ENCODE results near the gene MON1A. TPM values are rescaled to one million over a fixed set of nuclear protein-coding genes. Genes with fewer than 3 reads are reported as not detected.

MON1A gene
- total and polyA plus RNA-seq, 4 donors: 4.6 to 9.5 (median 8.2) TPM

GRCh38 chr3:49930168-49930690 is 618 bp upstream of the MON1A start:
- TF ChIP-seq NR2F2 (IDR thresholded peaks at IDR 0.05) (peak; percentile 39), SP1 (IDR thresholded peaks at IDR 0.05) (no peak), MAX (IDR thresholded peaks at IDR 0.05) (no peak)
- WGBS: 69% methylated on average over 16 of the region's 16 CpGs
- Histone ChIP-seq H3K9me3 (ENCODE audit: control insufficient read depth in 4 of 4, low read length in 3 of 4) (no peaks in the 10 kb centered on the region), H3K4me1 (ENCODE audit: control insufficient read depth in 4 of 4, insufficient read depth in 4 of 4, low read length in 3 of 4) (peaks cover 0 to 12% (median 3%) of the 10 kb centered on the region in 4 donors), H3K9ac (ENCODE audit: low read depth in 1 of 2, low read length in 2 of 2) (peak overlapping the region in 1 of 2 donors; percentile 8), H3K27me3 (ENCODE audit: control insufficient read depth in 4 of 4, insufficient read depth in 4 of 4, low read length in 3 of 4) (no peaks in the 10 kb centered on the region), H3K36me3 (ENCODE audit: control insufficient read depth in 4 of 4, insufficient read depth in 3 of 4, low read depth in 1 of 4, low read length in 3 of 4) (no peaks in the 10 kb centered on the region), H3K27ac (ENCODE audit: low read depth in 1 of 2, low read length in 2 of 2) (peak overlapping the region; percentile 69 to 87), H3K4me3 (ENCODE audit: low read depth in 1 of 3, low read length in 3 of 3) (peak overlapping the region in 2 of 3 donors; percentile 22 to 90)
- DNase-seq (ENCODE audit: low spot score): no peak

- no peak overlapping the region for H3K27ac ChIP-seq (ENCODE audit: low read depth in 1 of 2, low read length in 2 of 2)
- no peaks in the 10 kb centered on the region for H3K36me3 ChIP-seq (ENCODE audit: control insufficient read depth in 4 of 4, insufficient read depth in 3 of 4, low read depth in 1 of 4, low read length in 3 of 4)
- WGBS: 56% methylated on average over 5 of the region's 5 CpGs
- H3K4me1 ChIP-seq (ENCODE audit: control insufficient read depth in 4 of 4, insufficient read depth in 4 of 4, low read length in 3 of 4): peaks cover 0 to 12% (median 3%) of the 10 kb centered on the region in 4 donors
- no peak for DNase-seq (ENCODE audit: low spot score)
- no peaks in the 10 kb centered on the region for H3K27me3 ChIP-seq (ENCODE audit: control insufficient read depth in 4 of 4, insufficient read depth in 4 of 4, low read length in 3 of 4)
- H3K9ac ChIP-seq (ENCODE audit: low read depth in 1 of 2, low read length in 2 of 2): no peak overlapping the region
- no peak overlapping the region for H3K4me3 ChIP-seq (ENCODE audit: low read depth in 1 of 3, low read length in 3 of 3)
- no peaks in the 10 kb centered on the region for H3K9me3 ChIP-seq (ENCODE audit: control insufficient read depth in 4 of 4, low read length in 3 of 4)
- TF ChIP-seq HNF4A (conservative IDR thresholded peaks at IDR 0.05) (peak; percentile 38 to 49), SP1 (IDR thresholded peaks at IDR 0.05) (peak; percentile 34), GABPA (IDR thresholded peaks at IDR 0.05 in 1 of 2, conservative IDR thresholded peaks at IDR 0.05 in 1 of 2) (no peak)
These were observed 1.1 kb downstream of the MON1A start for GRCh38 chr3:49928481-49929017.

- Histone ChIP-seq H3K27me3 (ENCODE audit: control insufficient read depth in 4 of 4, insufficient read depth in 4 of 4, low read length in 3 of 4) (no peaks in the 10 kb centered on the region), H3K36me3 (ENCODE audit: control insufficient read depth in 4 of 4, insufficient read depth in 3 of 4, low read depth in 1 of 4, low read length in 3 of 4) (no peaks in the 10 kb centered on the region), H3K9ac (ENCODE audit: low read depth in 1 of 2, low read length in 2 of 2) (no peak overlapping the region), H3K4me1 (ENCODE audit: control insufficient read depth in 4 of 4, insufficient read depth in 4 of 4, low read length in 3 of 4) (peaks cover 0 to 12% (median 3%) of the 10 kb centered on the region in 4 donors), H3K4me3 (ENCODE audit: low read depth in 1 of 3, low read length in 3 of 3) (no peak overlapping the region), H3K27ac (ENCODE audit: low read depth in 1 of 2, low read length in 2 of 2) (no peak overlapping the region), H3K9me3 (ENCODE audit: control insufficient read depth in 4 of 4, low read length in 3 of 4) (no peaks in the 10 kb centered on the region)
- TF ChIP-seq, protein P1, sequence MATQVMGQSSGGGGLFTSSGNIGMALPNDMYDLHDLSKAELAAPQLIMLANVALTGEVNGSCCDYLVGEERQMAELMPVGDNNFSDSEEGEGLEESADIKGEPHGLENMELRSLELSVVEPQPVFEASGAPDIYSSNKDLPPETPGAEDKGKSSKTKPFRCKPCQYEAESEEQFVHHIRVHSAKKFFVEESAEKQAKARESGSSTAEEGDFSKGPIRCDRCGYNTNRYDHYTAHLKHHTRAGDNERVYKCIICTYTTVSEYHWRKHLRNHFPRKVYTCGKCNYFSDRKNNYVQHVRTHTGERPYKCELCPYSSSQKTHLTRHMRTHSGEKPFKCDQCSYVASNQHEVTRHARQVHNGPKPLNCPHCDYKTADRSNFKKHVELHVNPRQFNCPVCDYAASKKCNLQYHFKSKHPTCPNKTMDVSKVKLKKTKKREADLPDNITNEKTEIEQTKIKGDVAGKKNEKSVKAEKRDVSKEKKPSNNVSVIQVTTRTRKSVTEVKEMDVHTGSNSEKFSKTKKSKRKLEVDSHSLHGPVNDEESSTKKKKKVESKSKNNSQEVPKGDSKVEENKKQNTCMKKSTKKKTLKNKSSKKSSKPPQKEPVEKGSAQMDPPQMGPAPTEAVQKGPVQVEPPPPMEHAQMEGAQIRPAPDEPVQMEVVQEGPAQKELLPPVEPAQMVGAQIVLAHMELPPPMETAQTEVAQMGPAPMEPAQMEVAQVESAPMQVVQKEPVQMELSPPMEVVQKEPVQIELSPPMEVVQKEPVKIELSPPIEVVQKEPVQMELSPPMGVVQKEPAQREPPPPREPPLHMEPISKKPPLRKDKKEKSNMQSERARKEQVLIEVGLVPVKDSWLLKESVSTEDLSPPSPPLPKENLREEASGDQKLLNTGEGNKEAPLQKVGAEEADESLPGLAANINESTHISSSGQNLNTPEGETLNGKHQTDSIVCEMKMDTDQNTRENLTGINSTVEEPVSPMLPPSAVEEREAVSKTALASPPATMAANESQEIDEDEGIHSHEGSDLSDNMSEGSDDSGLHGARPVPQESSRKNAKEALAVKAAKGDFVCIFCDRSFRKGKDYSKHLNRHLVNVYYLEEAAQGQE (IDR thresholded peaks at IDR 0.05): no peak
- TF ChIP-seq ATF3 (IDR thresholded peaks at IDR 0.05): no peak
- no peak for TF ChIP-seq TAF1 (conservative IDR thresholded peaks at IDR 0.05)
- no peak for TF ChIP-seq HNF4G (IDR thresholded peaks at IDR 0.05)
- no peak for DNase-seq (ENCODE audit: low spot score)
- 95% methylated on average over 5 of the region's 5 CpGs for WGBS
These were observed 1.8 kb downstream of the MON1A start for GRCh38 chr3:49927798-49928197.

All from liver (tissue), 9 donors.